ENCODE results near the gene CACNA1B.

Gene CACNA1B

DNA sequence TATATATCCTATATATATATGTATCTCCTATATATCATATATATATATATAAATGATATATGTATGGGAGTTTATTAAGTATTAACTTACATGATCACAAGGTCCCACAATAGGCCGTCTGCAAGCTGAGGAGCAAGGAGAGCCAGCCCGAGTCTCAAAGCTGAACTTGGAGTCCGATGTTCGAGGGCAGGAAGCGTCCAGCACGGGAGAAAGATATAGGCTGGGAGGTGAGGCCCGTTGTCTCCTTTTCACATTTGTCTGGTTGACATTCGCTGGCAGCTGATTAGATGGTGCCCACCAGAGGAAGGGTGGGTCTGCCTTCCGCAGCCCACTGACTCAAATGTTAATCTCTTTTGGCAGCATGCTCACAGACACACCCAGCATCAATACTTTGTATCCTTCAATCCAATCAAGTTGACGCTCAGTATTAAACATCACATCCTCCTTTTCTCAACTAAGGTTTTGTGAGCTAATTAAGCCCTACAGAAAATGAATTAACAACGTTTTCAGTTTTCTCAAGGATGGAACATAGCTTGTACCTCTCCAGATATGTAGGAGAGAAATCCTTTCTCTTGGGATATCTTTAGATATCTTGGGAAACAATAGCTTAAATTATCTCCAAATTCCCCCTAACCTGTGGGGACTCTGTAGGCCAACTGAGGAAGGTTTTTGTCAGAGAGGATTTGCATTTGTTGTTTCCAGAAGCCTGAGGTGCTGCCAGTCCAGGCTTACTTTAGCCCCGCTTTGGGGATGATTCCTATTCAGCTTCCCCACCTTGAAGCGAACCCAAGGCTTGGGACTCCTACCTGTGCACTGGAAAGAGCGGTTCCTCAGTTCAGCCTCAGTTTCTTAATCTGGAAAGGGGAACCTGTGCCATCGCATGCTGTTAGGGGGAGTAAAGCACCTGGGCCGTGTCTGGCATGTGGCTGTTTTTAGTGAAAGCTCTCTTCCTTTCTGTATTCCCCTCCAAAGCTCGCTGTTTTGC lies 163.2 kb downstream of the CACNA1B start:
- DNase-seq (ENCODE audit: low read depth in 2 of 2) = no peak

DNA sequence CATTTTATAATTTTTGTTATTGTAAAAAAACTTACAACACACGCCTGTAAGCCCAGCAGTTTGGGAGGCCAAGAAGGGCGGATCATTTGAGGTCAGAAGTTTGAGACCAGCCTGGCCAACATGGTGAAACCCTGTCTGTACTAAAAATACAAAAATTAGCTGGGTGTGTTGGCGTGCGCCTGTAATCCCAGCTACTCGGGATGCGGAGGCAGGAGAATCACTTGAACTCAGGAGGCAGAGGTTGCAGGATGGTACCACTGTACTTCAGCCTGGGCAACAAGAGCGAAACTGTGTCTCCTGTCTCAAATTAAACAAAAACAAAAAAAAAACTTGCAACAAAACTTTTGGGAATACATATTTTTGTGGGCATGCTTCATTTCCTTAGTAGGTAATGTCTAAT lies 164.6 kb downstream of the CACNA1B start:
- DNase-seq (ENCODE audit: low read depth in 2 of 2) = no peak

DNA sequence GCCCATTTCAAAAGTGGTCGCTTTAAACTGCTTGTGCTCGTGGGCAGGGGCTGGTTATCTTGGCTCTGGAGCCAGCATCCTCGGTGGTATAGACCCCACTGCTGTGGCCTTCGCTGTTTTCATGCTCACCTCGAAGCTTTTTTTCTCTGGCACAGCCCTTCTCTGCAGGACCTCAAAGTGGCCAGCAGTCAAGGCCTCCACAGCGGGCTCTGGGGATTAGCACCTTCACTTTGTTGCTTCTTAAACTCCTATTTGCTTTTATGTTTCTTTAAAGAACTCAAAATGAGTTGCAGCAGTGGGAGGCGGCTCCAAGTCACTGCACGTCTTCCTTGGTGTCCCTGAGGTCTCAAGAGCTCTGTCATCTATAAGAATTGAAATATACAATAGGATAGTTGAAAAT lies 165.1 kb downstream of the CACNA1B start:
- DNase-seq (ENCODE audit: low read depth in 2 of 2) = no peak

DNA sequence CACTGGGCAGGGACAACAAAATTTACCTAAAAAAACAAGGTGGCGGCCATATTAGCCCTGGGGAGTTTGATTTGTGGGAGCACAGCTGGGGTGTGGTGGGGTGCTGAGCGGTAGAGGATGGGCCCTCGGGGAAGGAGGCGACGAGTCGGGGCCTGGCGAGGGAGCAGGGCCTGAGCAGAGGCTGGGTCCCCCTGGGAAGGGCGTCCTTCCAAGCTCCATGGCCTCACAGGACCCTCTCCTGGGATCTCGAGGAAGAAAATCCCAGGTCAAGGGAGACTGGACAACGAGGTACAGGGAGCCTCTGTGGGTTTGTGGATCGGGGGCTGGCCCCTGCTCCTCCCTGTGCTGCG lies 165.5 kb downstream of the CACNA1B start:
- no peak for DNase-seq (ENCODE audit: low read depth in 2 of 2)

DNA sequence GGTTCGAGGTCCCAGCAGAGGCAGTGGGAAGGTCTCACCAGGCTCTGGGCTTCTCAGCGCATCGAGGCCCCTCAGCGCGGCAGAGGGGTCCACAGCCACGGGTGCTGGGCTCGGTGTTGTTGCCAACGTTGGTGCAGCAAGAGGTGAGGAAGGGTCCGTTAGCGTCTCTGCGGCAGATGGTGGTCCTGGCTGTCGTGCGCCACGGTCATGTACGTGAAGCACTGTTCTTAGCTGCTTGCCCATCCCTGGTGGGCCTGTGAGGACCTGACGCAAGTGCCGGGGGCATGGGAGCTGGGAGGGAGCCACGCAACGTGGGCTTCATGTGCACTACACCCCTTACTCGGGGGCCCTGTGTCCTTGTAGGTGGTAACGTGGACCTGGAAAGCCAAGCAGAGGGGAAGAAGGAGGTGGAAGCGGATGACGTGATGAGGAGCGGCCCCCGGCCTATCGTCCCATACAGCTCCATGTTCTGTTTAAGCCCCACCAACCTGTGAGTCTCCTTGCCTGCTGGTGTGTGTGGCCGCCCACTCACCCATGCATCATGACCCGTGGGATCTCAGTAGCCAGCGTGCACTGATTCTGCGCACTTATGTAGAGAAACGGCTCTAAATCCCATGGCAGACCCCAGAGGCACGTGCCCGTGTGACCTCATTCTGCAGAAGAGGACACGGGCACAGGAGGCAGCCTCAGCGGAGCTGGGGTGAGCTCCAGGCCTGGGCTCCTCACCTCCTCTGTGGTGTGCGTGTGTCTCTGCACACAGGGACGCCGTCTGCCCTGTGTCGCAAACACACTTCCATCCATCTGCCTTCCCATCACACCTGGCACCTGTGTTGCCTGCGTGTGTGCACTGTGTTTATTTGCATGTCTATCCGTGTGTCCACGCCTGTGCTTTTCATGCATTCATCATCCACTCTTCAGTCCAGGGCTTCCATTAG lies 166.1 kb downstream of the CACNA1B start:
- DNase-seq (ENCODE audit: low read depth in 2 of 2) = no peak

DNA sequence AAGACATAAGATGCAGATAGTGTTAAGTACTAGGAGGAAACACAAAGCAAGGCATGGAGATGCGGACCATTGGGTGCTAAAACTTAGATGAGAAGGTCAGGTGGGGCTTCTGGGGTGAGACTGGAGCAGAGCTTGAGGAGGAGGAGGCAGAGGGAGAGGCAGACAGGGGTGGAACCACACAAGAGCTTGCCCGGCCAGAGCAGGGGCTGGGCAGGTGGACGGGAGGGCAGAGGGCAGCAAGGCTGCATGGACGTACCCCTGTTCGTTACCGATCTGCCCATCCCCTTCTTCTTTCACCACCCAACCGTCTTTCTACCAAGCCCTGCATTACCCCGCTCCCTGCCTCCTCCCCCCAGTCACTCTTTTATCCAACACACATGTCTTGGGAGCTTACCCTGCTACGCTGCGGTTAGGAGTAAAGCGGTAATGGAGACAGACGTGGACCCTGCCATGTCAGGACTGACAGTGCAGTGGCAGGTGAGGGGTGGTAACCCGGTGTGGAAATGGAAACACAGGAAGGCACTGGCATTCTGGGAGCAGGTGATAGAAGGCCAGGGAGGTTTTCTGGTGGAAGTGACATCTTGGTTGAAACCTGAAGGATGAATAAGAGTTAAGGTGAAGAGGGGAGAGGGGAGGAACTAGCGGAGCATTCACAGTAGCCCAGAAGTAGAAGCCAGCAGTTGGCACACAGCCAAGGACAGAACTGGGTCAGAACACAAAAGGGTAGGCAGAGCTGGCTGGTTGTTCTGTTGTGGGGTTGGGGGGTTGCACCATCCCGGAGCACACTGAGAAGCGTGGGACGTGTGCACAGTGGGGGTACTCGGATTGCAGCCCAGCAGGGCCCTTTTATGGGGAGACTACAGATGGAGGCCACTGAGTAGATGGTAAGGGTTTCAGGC lies 167.2 kb downstream of the CACNA1B start:
- DNase-seq (ENCODE audit: low read depth in 2 of 2) = no peak

DNA sequence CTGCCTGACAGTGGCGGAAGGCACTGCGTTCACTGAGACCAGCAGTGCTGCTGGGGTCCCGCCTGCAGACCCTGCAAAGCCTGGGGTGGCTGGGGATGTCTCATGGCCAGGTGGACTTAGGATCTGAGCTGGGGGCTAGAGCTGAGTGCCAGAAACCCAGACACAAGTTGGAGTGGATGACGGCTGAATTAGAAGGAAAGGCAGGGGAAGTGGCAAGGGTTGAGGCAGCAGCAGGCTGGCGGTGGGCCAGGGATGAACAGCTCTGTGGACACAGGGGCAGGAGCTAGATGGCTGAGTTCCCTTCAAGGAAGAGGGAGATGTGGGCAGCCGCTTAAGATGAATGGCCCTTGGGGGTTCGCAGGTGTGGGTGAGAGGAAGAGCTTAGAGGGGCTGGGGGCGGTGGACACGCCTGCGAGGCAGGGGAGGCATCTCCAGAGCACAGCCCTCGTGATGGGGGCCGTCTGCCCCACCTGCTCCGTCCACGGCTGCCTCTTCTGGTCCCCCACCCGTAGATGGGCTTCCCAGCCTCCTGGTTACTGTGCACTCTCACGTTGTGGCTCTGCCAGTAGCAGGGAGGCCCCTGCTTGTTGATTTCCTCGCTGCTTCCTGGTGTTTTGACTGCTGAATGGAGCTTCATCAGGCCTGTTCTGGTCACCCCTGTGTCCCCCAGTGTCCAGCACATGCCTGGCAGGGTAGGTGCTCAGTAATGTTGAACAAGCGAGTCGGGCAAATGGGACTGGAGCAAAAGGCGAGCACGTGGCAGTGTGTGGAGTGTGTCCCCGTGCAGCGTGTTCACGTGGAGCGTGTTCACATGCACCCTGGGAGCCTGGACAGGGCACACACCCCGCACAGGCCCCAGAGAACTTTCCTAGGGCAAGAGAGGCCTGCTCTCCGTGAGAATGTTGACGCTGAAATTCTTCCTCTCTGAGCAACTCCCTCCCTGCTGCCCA lies 168.2 kb downstream of the CACNA1B start:
- DNase-seq (ENCODE audit: low read depth in 2 of 2) = no peak

DNA sequence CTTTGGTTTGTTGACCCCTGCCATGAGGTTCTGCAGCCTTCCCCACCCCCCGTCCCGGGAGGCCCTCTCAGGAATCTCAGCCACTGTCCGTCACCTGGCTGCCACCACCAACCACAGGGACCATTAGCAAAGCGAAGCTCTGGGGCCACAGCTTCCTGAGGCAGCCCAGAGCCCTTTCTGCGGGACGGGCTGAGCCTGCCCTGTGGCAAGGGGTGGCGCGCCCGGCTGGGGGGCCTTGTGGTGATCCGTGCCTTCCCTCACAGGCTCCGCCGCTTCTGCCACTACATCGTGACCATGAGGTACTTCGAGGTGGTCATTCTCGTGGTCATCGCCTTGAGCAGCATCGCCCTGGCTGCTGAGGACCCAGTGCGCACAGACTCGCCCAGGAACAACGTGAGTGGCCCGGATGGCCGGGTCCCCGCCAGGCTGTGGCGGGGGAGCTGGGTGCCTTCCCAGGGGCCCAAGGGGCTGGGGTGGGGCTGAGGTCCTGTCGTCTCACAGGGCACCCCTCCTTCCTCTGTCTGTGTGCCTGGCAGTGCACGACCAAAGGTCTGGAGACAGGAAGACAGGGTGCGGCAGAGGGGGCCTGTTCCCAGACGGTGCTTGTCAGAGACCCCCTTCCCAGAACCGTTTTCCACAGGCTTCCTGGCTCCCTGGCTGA lies 169.2 kb downstream of the CACNA1B start:
- no peak for DNase-seq (ENCODE audit: low read depth in 2 of 2)

DNA sequence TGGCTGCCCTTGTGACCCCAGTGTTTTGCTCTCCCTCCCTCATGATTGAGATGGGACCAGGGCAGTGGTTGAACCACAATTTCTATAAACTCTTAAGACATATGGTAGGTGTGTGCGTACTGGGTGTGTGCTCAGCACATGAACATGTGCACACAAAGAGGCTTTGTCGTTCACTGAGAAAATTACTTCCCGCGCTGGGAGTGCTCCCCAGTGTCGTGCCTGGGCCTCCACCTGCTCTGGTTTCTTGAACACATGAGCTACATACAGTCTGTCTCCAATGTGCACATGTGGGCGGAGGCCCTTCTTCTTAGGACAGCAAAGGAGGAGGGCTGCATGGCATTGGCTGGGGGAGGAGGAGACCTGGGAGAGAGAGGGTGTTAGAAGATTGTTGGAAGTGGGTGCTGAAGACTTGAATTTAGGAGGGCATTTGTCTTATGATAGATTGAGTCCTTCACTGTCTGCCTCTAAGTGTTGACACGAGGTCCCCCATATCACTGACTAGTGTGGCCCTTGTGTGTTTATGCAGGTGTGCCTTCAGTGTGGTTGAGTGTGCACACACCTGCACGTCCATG lies 170.0 kb downstream of the CACNA1B start:
- no peak for DNase-seq (ENCODE audit: low read depth in 2 of 2)

DNA sequence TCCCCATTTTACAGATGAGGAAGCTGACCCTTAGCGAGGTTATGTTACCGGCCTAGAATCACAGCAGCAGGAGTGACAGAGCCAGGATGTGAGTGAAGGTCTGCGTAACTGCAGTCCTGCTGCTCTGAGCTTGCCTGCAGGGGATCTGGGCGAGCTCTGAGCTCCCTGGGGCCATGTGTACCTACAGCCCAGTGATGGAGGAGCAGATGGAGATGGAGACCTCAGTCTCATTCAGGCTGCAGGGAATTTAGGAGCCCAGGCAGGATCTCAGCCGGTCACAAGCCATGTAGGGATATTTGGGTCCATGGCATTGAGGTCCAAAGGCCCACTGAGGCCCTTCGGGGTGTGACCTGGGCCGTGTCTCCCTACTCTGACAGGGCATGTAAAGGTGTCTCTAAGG lies 170.6 kb downstream of the CACNA1B start:
- no peak for DNase-seq (ENCODE audit: low read depth in 2 of 2)

DNA sequence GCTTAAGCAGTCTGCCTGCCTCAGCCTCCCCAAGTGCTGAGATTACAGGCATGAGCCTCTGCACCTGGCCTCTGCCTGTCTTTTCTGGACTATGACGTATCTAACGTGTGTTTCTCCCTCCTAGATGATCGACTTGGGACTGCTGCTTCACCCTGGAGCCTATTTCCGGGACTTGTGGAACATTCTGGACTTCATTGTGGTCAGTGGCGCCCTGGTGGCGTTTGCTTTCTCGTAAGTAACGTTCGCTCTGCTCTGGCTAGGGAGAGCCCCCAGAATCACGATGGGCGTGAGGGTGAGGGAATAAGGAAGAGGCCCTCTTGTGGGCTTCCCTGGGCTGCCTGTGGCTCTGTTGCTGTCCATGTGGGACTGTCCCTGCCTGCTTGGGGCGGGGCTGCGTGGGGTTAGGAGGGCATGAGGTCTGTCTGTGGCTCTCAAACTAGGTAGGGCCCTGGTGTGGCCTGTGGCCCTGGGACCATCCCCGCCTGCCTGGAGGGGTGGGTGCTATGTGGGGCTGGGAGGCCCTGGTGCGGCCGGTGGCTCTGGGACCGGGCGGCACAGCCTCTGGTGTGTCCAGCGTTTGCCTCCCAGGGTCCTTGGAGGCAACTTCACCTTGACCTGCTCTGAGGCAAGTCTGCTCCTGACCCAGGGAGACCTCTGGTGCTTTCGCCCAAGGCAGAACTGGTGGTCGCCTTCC lies 171.7 kb downstream of the CACNA1B start:
- no peak for DNase-seq (ENCODE audit: low read depth in 2 of 2)

DNA sequence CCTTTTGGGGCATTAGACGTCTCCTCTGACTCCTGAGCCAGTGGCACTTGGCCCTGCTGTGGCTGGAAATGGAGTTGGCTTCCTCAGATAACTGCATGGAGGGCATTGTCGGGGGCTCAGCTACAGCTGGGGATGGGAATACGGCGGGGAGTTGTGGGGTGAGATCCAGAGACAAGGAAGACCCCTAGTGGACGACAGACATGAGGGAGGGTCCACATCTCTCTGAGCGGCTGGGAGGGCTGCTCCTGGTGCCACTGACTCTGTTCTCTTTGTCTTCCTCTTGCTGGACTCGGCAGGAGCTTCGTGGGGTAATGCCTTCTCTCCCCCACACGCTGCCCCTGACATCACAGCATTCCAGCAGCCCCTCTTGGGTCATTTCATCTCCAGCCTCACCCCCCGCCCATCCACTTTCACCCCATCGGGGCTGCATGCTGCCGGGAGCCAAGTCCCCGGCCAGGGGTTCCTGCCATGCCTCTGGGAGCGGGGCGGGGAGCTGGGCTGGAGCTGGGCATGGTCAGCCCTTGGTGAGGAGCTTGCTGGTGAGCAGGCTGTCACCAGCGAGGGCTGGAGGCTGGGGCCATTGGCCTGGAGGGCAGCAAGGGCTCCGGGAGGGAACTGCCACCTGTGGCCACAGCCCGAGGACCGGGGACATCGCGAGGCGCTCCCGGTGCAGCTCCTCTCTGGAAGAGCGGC lies 172.3 kb downstream of the CACNA1B start:
- DNase-seq (ENCODE audit: low read depth in 2 of 2) = no peak

DNA sequence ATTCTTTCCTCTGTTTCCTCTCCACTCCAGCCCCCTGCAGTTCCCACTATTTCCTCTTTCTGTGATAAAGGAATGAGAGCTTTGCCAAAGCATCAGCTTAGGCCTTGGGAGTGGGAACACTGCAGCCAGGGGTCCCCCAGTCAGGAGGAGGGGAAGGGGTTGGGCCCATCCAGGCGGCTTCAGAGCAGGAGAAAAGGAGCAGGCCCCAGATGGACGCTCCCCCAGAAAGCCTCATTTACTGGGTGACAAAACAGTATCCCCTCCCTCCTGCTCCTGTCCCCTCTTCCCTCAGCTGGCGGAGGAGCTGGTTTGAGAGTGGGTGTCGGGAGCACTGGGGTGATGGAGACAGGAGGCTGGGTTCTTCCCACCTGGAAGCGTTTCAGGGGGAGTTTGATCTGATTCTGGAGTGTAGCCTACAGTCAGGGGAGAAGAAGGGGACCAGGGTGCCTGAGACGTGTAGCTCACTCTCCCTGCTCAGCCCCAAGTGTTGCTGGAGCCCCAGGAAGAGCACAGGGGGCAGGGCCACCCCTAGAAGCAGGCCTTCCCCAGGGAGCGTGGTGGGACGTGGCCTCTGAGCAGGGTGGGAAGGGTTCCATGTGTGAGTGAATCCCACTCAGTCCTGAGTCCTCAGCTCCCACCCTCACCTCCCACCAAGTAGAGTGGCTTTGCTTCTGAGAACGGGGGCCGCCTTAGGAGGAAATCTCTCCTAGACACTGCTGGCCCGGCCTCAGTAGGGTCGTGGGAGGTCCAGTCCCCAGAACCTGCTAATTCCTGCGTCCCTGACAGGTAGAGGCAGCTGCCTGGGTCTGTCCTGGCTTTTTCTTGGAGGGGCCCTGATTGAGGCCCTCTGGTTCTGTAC lies 173.1 kb downstream of the CACNA1B start:
- DNase-seq (ENCODE audit: low read depth in 2 of 2) = no peak

DNA sequence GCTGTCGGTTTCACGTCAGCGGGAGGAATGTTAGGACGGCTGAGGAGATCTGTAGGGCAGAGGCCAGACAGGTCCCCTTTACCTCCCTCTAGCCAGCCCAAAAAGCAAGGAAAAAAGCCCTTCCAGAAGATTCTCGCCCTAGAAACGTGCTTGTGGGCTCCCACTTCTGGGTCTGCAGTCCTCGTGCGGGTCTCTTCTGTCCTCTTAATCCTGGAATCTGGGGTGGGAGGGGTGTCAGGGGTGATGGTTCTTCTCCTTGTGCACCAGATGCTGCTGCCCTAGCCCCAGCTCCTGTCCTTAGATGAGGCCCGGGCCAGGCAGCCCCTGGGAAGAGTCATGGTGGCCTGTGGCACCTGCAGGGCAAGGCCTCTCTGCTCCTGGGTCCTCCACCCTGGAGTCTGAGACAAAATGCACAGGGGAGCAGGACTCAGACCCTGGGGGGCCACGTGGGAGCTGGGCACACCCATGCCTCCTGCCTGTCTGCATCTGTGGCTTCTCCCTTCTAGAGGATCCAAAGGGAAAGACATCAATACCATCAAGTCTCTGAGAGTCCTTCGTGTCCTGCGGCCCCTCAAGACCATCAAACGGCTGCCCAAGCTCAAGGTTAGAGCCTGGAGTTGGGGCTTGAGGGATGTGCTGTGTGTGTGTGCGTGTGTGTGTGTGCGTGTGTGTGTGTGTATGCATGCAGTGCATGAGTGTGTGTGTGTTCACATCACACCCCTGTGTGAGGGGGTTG lies 174.2 kb downstream of the CACNA1B start:
- no peak for DNase-seq (ENCODE audit: low read depth in 2 of 2)

DNA sequence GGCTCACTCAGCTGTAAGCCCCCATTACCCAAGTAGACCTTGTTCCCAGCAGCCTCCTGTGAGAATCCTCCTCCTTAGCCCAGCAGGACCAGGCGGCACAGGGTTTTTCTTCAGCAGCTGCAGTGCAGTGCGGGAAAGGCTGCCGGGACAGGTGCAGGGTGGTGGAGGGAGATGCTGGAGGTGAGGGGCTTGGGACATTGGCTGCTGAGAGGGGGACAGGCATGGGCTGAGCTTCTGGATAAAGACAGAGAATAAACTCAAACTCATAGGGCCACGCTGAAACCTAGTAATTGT lies 174.7 kb downstream of the CACNA1B start:
- no peak for DNase-seq (ENCODE audit: low read depth in 2 of 2)

DNA sequence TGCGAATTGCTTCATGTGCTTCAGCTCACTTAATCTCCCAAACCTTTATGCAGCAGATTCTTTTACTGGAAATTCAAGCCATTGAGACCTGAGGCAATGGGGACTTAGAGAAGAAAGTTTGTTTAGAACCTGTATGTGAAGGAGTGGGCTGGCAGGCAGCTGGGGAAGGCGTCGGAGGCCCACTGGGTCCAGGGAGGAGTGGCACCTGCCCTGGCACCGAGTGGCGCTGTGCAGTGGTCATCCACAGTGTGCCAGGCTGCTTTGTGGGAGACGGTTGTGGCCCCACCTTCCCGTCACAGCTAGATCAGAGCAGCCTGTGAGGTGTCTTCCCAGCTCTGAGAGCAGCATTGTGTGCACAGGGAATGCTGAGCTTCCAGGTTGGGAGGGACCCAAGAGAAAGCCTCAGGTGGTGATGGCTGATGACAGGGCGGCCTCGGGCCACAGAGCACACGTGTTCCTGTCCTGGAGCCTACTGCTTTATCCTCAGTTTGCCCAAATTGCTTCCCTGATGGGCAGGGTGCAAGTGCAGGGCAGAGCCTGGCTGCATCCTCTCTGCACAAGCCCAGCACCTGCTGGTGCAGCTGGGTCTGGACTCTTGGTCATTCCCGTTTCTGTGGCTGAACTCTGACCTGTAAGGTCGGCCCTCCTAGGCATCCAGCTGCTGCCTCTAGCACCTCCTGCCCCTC lies 175.2 kb downstream of the CACNA1B start:
- DNase-seq (ENCODE audit: low read depth in 2 of 2) = no peak

Measured in stimulated activated CD4-positive, alpha-beta T cell treated with anti-CD3 and anti-CD28 coated beads, Interleukin-1b, Interleukin-23, amount 100 ng/mL, for 4 hours (primary cell).